SJCRH30 (cell line): ENCODE data around the gene JCHAIN. TPM values are rescaled to one million over a fixed set of nuclear protein-coding genes. Genes with fewer than 3 reads are reported as not detected.

Experiments
- DNase-seq, 2 experiments: peaks; one replicate each; pipeline ENCODE4 v3.0.0-alpha.2; 2015 to 2020
- H3K27ac ChIP-seq: fragments of 250-450 bp; sonication (Bioruptor Pico); 2 replicates; pipeline ENCODE4 v1.5.1; 2020; ENCODE audit warnings: mild to moderate bottlenecking, moderate library complexity
- H3K27me3 ChIP-seq: fragments of 250-450 bp; sonication (Bioruptor Pico); 2 replicates; pipeline ENCODE4 v1.5.1; 2020; ENCODE audit warnings: mild to moderate bottlenecking, moderate library complexity
- H3K36me3 ChIP-seq: fragments of 250-450 bp; sonication (Bioruptor Pico); 2 replicates; pipeline ENCODE4 v1.5.1; 2020; ENCODE audit warnings: mild to moderate bottlenecking, moderate library complexity
- H3K4me1 ChIP-seq: fragments of 250-450 bp; sonication (Bioruptor Pico); 2 replicates; pipeline ENCODE4 v1.5.1; 2020; ENCODE audit warnings: mild to moderate bottlenecking, moderate library complexity
- H3K4me3 ChIP-seq: fragments of 250-450 bp; sonication (Bioruptor Pico); 2 replicates; pipeline ENCODE4 v1.5.1; 2020; ENCODE audit warnings: mild to moderate bottlenecking, moderate library complexity
- H3K9me3 ChIP-seq: fragments of 250-450 bp; sonication (Bioruptor Pico); replicated peaks from 2 replicates; pipeline ENCODE4 v1.5.1; 2020; ENCODE audit warnings: mild to moderate bottlenecking, moderate library complexity
- total RNA-seq: library from RNA; depleted of rRNA; stranded (reverse); fragments of >200 nt; shearing (Covaris generic); gene quantifications from 2 replicates; pipeline ENCODE4 v1.2.3, GENCODE V29; 2014; rRNA removed

The JCHAIN gene
- total RNA-seq, 1 experiment from 2014 or later: not detected

GRCh38 chr4:70607334-70607853 lies 58.9 kb downstream of the JCHAIN start:
- DNase-seq: no peak
- H3K9me3 ChIP-seq: no peaks in the 10 kb centered on the region
- H3K27me3 ChIP-seq: no peaks in the 10 kb centered on the region; the same call in 1 of the 2 replicates
- H3K4me3 ChIP-seq: no peak overlapping the region
- H3K4me1 ChIP-seq: peaks cover 4% of the 10 kb centered on the region; the same call in 1 of the 2 replicates
- no peaks in the 10 kb centered on the region for H3K36me3 ChIP-seq
- H3K27ac ChIP-seq: no peak overlapping the region

DNA sequence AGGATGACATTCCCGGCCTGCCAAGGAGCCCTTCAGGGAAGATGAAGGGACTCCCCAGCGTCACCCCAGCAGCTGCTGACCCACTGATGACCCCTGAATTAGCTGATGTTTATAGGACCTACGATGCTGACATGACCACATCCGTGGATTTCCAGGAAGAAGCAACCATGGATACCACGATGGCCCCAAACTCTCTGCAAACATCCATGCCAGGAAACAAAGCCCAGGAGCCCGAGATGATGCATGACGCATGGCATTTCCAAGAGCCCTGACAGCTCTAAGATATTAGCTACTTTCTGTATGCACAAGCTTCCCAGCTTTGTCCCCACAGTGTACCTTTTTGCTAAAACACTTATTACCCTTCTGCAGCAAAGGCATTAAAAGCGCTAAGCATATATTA lies 59.8 kb downstream of the JCHAIN start:
- Histone ChIP-seq H3K4me3 (no peak overlapping the region), H3K9me3 (no peaks in the 10 kb centered on the region), H3K4me1 (peaks cover 4% of the 10 kb centered on the region; the same call in 1 of the 2 replicates), H3K36me3 (no peaks in the 10 kb centered on the region), H3K27me3 (no peaks in the 10 kb centered on the region; the same call in 1 of the 2 replicates), H3K27ac (no peak overlapping the region)
- peak; percentile 34 to 49 for DNase-seq

Other genes starting within 250 kb of the JCHAIN start
- 0.06 TPM in 1 of 2 replicates, not detected in the other for gene MUC7, start 194.3 kb downstream of the JCHAIN start, total RNA-seq
- gene AMTN, start 147.9 kb downstream of the JCHAIN start, total RNA-seq: 0.23 and 0.26 TPM in 2 replicates
- 0.10 TPM in 1 of 2 replicates, not detected in the other for gene AMBN, start 74.3 kb downstream of the JCHAIN start, total RNA-seq
- not detected in 2 replicates for gene ENAM, start 37.8 kb downstream of the JCHAIN start, total RNA-seq
- 30.9 and 31.0 TPM in 2 replicates for gene UTP3, start 22.0 kb upstream of the JCHAIN start, total RNA-seq
- gene RUFY3, start 55.5 kb upstream of the JCHAIN start, total RNA-seq: 64.4 and 70.3 TPM in 2 replicates
- 114 and 121 TPM in 2 replicates for gene GRSF1, start 173.4 kb upstream of the JCHAIN start, total RNA-seq
- 17.9 and 20.4 TPM in 2 replicates for gene MOB1B, start 235.9 kb upstream of the JCHAIN start, total RNA-seq